ENCODE results near the gene KCNQ4. TPM values are rescaled to one million over a fixed set of nuclear protein-coding genes. Genes with fewer than 3 reads are reported as not detected.

Gene KCNQ4
- total RNA-seq, 1 experiment from 2014 or later = 1.4 TPM

- no peak overlapping the region for H4K5ac ChIP-seq (ENCODE audit: insufficient read length, low read depth, low read length)
- no peak overlapping the region for H3K4me2 ChIP-seq (ENCODE audit: insufficient read depth, insufficient read length, low read length)
- H2BK20ac ChIP-seq (ENCODE audit: low read depth, low read length, poor library complexity, severe bottlenecking) = no peak overlapping the region
- no peaks in the 10 kb centered on the region for H4K20me1 ChIP-seq (ENCODE audit: control insufficient read depth, insufficient read depth, insufficient read length)
- Mint-ChIP-seq H3K4me1 (peaks cover 10 to 17% of the 10 kb centered on the region in 2 experiments), H3K9me3 (no peaks in the 10 kb centered on the region), H3K4me3 (no peak overlapping the region), H3K27me3 (ENCODE audit: low read depth) (no peaks in the 10 kb centered on the region), H3K36me3 (ENCODE audit: insufficient read depth in 1 of 3, low read depth in 3 of 3) (peaks cover 36 to 84% (median 74%) of the 10 kb centered on the region in 3 experiments; a peak in 6 of 7 replicates), H3K27ac (peak overlapping the region; percentile 17 to 30 (median 25); a peak in 3 of 7 replicates)
- H2BK120ac ChIP-seq (ENCODE audit: low read depth, low read length, poor library complexity, severe bottlenecking) = no peak overlapping the region
- H4K8ac ChIP-seq (replicated peaks; ENCODE audit: insufficient read length, low read depth, low read length) = no peak overlapping the region
- no peak overlapping the region for H3K14ac ChIP-seq (ENCODE audit: insufficient read depth, low read length)
- no peaks in the 10 kb centered on the region for H3K23me2 ChIP-seq (ENCODE audit: insufficient read length, low read depth, low read length, poor library complexity, severe bottlenecking)
- H3K27me3 ChIP-seq (ENCODE audit: insufficient read depth, low read length) = no peaks in the 10 kb centered on the region
- no peak for DNase-seq
- H2AFZ ChIP-seq (ENCODE audit: low read length) = no peak overlapping the region
- TF ChIP-seq CTCF (conservative IDR thresholded peaks at IDR 0.05) = no peak
- H2AK5ac ChIP-seq (ENCODE audit: insufficient read length, low read length) = no peak overlapping the region
- H3K18ac ChIP-seq (ENCODE audit: insufficient read length, low read depth, low read length) = no peak overlapping the region
- H4K91ac ChIP-seq (ENCODE audit: insufficient read length, low read depth, low read length) = no peak overlapping the region
- H3K9ac ChIP-seq (ENCODE audit: extremely low read depth, insufficient read length, low read length) = no peak overlapping the region
- no peak overlapping the region for H2BK5ac ChIP-seq (ENCODE audit: insufficient read length, low read length)
- H3K9me3 ChIP-seq (ENCODE audit: control insufficient read depth, low read depth, low read length) = no peaks in the 10 kb centered on the region
- H2BK15ac ChIP-seq (ENCODE audit: low read depth, low read length) = no peak overlapping the region
- H3K4me1 ChIP-seq (ENCODE audit: insufficient read depth, low read length) = peaks cover 4% of the 10 kb centered on the region
- H3K23ac ChIP-seq (ENCODE audit: insufficient read length, low read depth, low read length) = no peak overlapping the region
- no peaks in the 10 kb centered on the region for H3K79me2 ChIP-seq (ENCODE audit: insufficient read depth, low read length)
- no peak overlapping the region for H3K4ac ChIP-seq (ENCODE audit: low read depth, low read length)
- H3K56ac ChIP-seq (ENCODE audit: insufficient read length, low read depth, low read length) = no peak overlapping the region
- no peak overlapping the region for H3T11ph ChIP-seq (ENCODE audit: low read length)
- WGBS (ENCODE audit: extremely low coverage, insufficient read length, low lambda C conversion rate) = no CpG with 5 or more reads among the region's 7 CpGs
- H3K27ac ChIP-seq (ENCODE audit: insufficient read length, low read depth, low read length) = no peak overlapping the region
- no peak overlapping the region for H2BK12ac ChIP-seq (ENCODE audit: insufficient read length, low read depth, low read length)
- H3K79me1 ChIP-seq (ENCODE audit: insufficient read depth, low read depth, low read length, poor library complexity, severe bottlenecking) = no peaks in the 10 kb centered on the region
These were observed 15.2 kb upstream of the KCNQ4 start for GRCh38 chr1:40768146-40768990.
